ENCODE results near the gene ZBTB8A. TPM values are rescaled to one million over a fixed set of nuclear protein-coding genes. Genes with fewer than 3 reads are reported as not detected.

The ZBTB8A gene
- total RNA-seq, 3 donors from 2014 or later, result 0.19 to 0.24 (median 0.23) TPM

GRCh38 chr1:32647308-32648134 is 108.3 kb downstream of the ZBTB8A start:
- peaks cover 26% of the 10 kb centered on the region for H3K4me1 Mint-ChIP-seq (ENCODE audit: low read depth)
- H3K36me3 Mint-ChIP-seq (ENCODE audit: insufficient read depth), result peaks cover 13% of the 10 kb centered on the region
- ATAC-seq (no peak), DNase-seq (peak; percentile 11)
- no peaks in the 10 kb centered on the region for H3K9me3 Mint-ChIP-seq
- peak overlapping the region; percentile 99 for H3K4me3 Mint-ChIP-seq
- H3K27me3 Mint-ChIP-seq (ENCODE audit: low read depth), result no peaks in the 10 kb centered on the region

- Mint-ChIP-seq H3K4me1 (ENCODE audit: low read depth) (peaks cover 44% of the 10 kb centered on the region), H3K27me3 (ENCODE audit: low read depth) (no peaks in the 10 kb centered on the region), H3K36me3 (ENCODE audit: insufficient read depth) (peaks cover 30% of the 10 kb centered on the region), H3K4me3 (peak within 1 kb of the TSS; percentile 99), H3K9me3 (no peaks in the 10 kb centered on the region)
- DNase-seq, result peak; percentile 80
- ATAC-seq, result peak; percentile 76 to 78
Measured at GRCh38 chr1:32650248-32650751, 111.1 kb downstream of the ZBTB8A start, which contains the start of gene ZBTB8OS. Gene ZBTB8OS (minus strand): TSS chr1:32650550. CDS start chr1:32650529, 21 bp downstream.

GRCh38 chr1:32650752-32651460 is 111.7 kb downstream of the ZBTB8A start, which contains the start of gene RBBP4:
Gene RBBP4 (plus strand): TSS chr1:32651208. CDS start chr1:32651307, 99 bp downstream.
- Mint-ChIP-seq H3K4me1 (ENCODE audit: low read depth) (peaks cover 48% of the 10 kb centered on the region), H3K36me3 (ENCODE audit: insufficient read depth) (peaks cover 33% of the 10 kb centered on the region), H3K27me3 (ENCODE audit: low read depth) (no peaks in the 10 kb centered on the region), H3K4me3 (peak within 1 kb of the TSS; percentile 99), H3K9me3 (no peaks in the 10 kb centered on the region)
- ATAC-seq (peak; percentile 91), DNase-seq (peak; percentile 99)

GRCh38 chr1:32651461-32652073 is 112.3 kb downstream of the ZBTB8A start:
- H3K36me3 Mint-ChIP-seq (ENCODE audit: insufficient read depth), result peaks cover 33% of the 10 kb centered on the region
- peak overlapping the region; percentile 99 for H3K4me3 Mint-ChIP-seq
- peaks cover 48% of the 10 kb centered on the region for H3K4me1 Mint-ChIP-seq (ENCODE audit: low read depth)

GRCh38 chr1:32652244-32652962 is 113.2 kb downstream of the ZBTB8A start:
- no peaks in the 10 kb centered on the region for H3K9me3 Mint-ChIP-seq
- peaks cover 41% of the 10 kb centered on the region for H3K36me3 Mint-ChIP-seq (ENCODE audit: insufficient read depth)
- H3K4me1 Mint-ChIP-seq (ENCODE audit: low read depth), result peaks cover 54% of the 10 kb centered on the region
- peak overlapping the region; percentile 99 for H3K4me3 Mint-ChIP-seq
- no peak for DNase-seq
- ATAC-seq, result no peak
- H3K27me3 Mint-ChIP-seq (ENCODE audit: low read depth), result no peaks in the 10 kb centered on the region

More at GRCh38 chr1:32651461-32652073, 112.3 kb downstream of the ZBTB8A start:
- Mint-ChIP-seq H3K9me3 (no peaks in the 10 kb centered on the region), H3K27me3 (ENCODE audit: low read depth) (no peaks in the 10 kb centered on the region)
- peak; percentile 3 to 6 for ATAC-seq
- no peak for DNase-seq

Other genes starting within 250 kb of the ZBTB8A start
- 100 to 1,000 TPM; 168 to 177 (median 173) TPM for gene HDAC1, start 247.3 kb upstream of the ZBTB8A start, total RNA-seq
- gene MARCKSL1, start 203.2 kb upstream of the ZBTB8A start, total RNA-seq, result 10 to 100 TPM; 25.3 to 33.5 (median 27.8) TPM
- 1 to 10 TPM; 2.7 to 3.5 (median 3.2) TPM for gene FAM229A, start 176.9 kb upstream of the ZBTB8A start, total RNA-seq
- under 1 TPM; 0.71 to 0.98 (median 0.92) TPM for gene TSSK3, start 176.9 kb upstream of the ZBTB8A start, total RNA-seq
- 10 to 100 TPM; 42.2 to 56.8 (median 46.6) TPM for gene BSDC1, start 145.0 kb upstream of the ZBTB8A start, total RNA-seq
- gene ZBTB8B, start 74.4 kb upstream of the ZBTB8A start, total RNA-seq, result not detected
- 10 to 100 TPM; 54.2 to 66.4 (median 54.6) TPM for gene ZBTB8OS, start 111.1 kb downstream of the ZBTB8A start, total RNA-seq
- 100 to 1,000 TPM; 243 to 248 (median 243) TPM for gene RBBP4, start 111.8 kb downstream of the ZBTB8A start, total RNA-seq
- not detected for gene SYNC, start 163.3 kb downstream of the ZBTB8A start, total RNA-seq

Measured in activated T-cell treated with anti-CD3 and anti-CD28 coated beads, Interleukin-2, amount 50 U/mL, for 4 hours (primary cell).